ENCODE data around the gene C1QTNF9.
"Not testable (repeated sequence)": the region's sequence is repeated elsewhere in the genome, so short reads cannot be mapped to it uniquely, and the experiment has no call there.

C1QTNF9 gene

DNA sequence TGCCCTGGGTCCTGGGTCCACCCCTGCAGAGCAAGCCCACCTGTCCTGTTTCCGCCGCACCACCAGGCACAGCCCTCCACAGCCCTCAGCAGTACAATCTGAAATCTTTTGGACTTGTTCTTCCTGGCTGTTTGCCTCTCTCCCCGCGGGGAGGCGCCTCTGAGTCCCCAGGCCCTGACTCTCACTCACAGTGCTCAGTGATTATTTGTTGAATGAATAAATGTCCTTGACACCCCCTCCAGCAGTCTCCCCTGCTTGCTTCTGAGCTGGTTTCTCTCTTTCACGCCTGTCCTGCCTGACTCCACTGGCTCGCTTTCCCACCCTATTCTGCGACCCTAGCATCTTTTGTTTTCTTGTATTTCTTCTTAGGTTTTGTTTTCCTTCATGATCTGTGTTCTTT lies 56.9 kb downstream of the C1QTNF9 start:
- H3K4me3 ChIP-seq (ENCODE audit: low read length); H3K9ac ChIP-seq (ENCODE audit: low read depth, low read length); H3K27ac ChIP-seq (ENCODE audit: low read depth, low read length); H3K9me3 ChIP-seq (ENCODE audit: insufficient read depth, low read depth, low read length); H3K27me3 ChIP-seq (ENCODE audit: insufficient read depth, low read length); H3K4me1 ChIP-seq (ENCODE audit: insufficient read depth, low read length); H3K36me3 ChIP-seq (ENCODE audit: insufficient read depth, low read length): not testable (repeated sequence)
- 95% methylated on average over 6 of the region's 8 CpGs for WGBS

DNA sequence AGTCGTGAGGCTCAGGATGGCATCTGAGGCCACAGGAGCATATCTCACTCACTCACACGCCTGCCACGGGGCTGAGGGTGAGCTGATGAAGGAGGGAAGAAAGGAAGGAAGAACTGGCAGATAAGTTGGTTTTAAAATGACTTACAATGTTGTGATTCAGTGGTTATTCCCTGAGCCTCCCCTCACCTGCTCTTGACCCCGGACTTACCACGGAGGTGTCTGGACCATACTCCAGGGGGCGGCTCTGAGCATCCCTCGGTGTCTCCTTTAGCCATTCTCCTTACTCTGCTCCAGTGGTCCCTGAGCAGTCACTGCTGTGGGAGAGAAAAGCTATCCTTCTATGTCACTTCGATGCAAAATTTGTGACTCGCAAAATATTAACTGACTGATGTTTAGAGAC lies 61.9 kb downstream of the C1QTNF9 start:
- 91% methylated on average over 9 of the region's 9 CpGs for WGBS
- H3K36me3 ChIP-seq (ENCODE audit: insufficient read depth, low read length): not testable (repeated sequence)

More for the DNA sequence above, 61.9 kb downstream of the C1QTNF9 start:
- H3K27ac ChIP-seq (ENCODE audit: low read depth, low read length); H3K4me1 ChIP-seq (ENCODE audit: insufficient read depth, low read length); H3K9me3 ChIP-seq (ENCODE audit: insufficient read depth, low read depth, low read length); H3K4me3 ChIP-seq (ENCODE audit: low read length); H3K27me3 ChIP-seq (ENCODE audit: insufficient read depth, low read length); H3K9ac ChIP-seq (ENCODE audit: low read depth, low read length): not testable (repeated sequence)

Data from HUES64 (cell line).